ENCODE measurements around the gene RNF223. TPM values are rescaled to one million over a fixed set of nuclear protein-coding genes. Genes with fewer than 3 reads are reported as not detected.

RNF223 gene
- polyA plus RNA-seq, 1 donor = 0.08 TPM

- no peak for DNase-seq (ENCODE audit: low read depth)
These were observed 46.3 kb downstream of the RNF223 start for GRCh38 chr1:1027791-1028190.

DNA sequence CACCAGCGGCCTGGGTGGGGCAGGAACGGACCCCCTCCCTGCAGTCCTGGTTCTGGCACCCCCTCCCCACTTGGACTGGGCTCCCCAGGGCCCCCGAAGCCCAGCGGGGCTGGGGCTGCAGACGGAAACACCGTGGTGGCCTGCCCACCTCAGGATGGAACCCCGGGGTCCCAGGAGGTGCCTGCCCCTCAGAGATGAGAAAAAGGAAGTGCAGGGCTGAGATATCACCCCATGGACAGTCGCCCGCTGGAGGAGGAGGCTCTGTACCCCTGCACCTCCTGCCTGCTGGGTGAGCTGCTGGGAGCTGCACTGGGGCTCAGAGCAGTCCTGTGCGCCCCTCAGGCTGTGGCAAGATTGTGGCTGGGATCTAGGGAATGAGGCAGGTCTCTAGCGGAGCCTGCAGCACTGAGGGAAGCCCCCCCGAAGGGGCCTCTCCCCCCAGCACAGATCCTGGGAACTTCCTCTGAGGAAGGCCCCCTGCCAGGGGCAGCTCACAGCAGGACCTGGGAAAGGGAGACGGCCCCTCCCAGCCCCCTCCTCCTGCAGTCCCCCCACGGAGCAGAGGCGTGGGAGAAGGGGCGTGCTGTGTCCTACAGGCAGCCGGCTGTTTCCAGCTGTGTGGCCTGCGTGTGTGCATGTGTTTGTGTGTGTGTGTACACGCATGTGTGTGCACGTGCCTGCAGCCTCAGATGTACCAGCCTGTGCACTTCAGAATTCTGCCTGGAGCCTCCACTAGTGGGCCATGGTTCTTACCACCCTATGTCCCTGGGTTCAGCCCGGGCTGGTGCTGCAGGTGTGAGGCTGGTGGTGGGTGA is 47.3 kb downstream of the RNF223 start:
- DNase-seq (ENCODE audit: low read depth) = no peak

GRCh38 chr1:1025730-1026129 is 48.4 kb downstream of the RNF223 start:
- DNase-seq (ENCODE audit: low read depth) = no peak

DNA sequence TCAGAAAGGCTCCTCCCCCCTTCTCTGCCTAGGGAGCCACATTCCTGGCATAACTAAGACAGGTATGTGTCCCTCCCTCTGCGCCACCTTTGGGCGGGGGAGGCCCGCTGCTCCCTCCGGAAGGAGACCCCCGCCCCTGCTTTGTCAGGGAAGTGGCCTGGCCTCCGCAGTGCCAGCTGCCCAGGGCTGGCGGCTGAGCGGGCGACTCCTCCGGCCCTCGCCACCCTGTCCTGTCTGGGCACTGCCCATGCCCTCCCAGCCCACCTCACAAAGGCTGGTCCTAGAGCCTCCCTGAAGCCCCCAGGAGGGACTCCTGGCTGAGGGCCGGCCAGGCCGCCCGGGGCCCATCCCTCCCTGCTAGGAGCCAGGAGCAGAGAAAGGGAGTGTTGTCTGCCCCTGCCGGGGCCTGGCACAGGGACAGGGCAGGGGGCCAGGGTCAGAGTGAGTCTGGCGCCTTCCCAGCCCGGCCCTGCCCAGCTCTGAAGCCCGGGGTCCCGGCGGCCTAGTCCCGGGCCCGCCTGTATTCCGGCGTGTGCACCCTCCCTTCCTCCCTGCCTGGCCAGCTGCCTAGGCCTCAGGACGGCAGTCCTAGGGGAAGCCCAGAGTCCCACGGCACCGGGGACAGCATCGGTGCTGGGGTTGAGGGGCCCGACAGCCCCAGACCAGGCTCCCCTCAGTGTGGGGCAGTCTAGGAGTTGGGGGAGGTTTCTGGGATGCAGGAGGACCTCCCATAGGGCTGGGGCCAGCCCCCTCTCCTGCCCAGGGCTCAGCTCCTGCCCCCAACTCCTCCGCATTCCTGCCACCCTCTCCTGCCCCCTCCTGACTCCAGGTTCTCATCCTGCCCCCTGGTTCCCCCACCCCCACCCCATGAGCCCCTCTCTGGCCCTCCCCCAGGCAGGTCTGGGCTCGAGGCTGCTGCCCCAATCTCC is 49.1 kb downstream of the RNF223 start:
- DNase-seq (ENCODE audit: low read depth) = no peak

DNA sequence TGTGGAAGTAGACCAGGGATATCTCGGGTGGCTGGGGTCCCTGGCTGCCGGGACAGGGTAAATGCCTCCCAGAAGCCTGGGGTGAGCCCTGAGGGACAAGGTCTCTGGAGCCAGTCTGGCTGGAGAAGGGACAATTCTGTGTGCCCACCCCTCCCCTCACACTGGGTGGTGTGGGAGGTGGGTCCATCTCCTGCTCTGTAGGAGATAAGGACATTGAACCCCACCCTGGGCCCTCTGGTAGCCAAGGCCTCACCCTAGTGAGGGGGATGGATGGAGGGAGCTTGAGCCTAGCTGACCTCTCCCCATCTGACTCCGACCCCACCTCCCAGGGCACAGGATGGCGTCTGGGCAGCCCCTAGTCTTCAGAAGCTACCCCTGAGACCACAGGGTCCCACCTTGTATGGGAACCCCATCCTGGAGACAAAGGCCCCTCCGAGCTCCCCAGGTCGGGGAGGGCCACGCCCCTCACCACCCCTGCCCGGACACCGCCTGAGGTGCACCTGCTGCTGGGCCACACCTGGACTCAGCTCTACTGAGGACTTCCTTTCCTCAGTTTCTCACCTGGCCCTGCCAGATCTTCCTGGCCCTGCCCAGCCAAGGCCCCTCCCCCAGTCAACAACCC is 49.8 kb downstream of the RNF223 start:
- DNase-seq (ENCODE audit: low read depth) = no peak

- no peak for DNase-seq (ENCODE audit: low read depth)
These were observed 50.4 kb downstream of the RNF223 start for GRCh38 chr1:1023700-1024099.

DNA sequence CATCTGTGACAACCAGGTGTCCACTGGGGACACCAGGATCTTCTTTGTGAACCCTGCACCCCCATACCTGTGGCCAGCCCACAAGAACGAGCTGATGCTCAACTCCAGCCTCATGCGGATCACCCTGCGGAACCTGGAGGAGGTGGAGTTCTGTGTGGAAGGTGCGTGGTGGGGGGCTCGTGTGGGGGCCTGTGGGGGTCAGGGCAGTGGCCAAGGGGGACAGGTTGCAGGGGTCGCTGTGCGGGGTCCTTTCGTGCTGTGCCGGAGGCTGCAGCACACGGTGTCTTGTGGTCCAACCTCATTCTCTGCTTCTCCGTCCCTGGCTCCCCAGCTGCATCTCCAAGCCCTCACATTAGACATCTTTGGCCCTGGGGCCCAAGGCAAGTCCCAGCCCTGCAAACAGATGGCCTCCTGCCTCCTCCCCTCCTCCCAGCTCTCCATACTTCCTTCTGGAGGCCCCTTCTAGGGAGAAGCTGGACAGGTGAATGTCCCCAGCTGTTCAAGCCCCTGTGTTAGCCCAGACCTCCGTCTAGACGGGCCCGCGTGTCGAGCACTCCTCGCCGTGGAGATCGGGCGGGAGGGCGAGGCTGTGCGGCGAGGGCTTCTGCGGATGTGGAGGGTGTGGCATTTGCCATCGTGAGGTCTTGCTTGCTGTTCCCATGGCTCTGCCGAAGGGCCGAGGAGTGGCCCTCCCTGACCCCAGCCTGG is 51.6 kb downstream of the RNF223 start:
- no peak for DNase-seq (ENCODE audit: low read depth)

GRCh38 chr1:1021920-1022259 is 52.2 kb downstream of the RNF223 start:
- no peak for DNase-seq (ENCODE audit: low read depth)

DNA sequence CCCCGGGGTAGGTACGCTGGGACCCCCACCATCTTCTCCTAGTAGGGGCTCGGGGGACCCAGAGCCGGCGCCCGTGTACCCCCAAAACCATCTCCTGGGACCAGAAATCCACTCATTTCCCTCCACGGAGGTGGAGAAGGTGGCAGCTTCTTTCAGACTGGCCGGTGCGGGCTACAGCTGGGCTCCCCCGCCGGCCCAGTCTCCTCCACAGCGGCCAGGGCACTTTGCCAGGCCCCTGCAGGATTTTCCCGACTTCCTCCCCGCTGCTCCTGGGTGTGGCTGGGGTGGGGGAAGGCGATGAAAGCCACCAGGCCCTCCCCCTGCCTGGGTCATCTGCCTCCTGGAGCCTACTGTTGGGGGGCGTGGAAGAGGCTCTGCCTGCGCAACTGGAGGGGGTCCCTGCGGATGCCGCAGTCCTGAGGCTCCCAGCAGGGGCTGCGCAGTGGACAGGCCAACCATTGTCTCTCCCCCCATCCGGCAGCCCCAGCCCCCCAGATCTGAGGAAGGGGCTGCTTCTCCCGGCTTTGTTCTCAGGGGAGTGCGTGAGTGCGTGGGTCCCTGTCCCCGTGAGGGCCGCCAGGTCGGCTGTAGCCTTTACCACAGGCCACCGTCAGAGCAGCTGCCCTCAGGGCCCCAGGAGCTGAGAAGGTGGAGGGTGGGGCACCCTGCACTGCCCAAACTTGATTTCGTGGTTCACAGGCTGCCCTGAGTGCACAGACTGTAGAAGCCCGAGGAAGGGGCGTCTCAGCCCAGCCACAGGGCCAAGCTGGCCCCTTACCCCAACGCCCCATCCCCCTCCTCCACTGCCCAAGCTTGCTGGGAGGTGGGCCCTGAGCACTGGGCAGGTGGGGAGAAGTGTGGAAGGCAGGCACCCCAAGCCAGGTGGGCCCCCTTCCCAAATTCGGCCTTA is 52.8 kb downstream of the RNF223 start:
- no peak for DNase-seq (ENCODE audit: low read depth)

Other genes with a start within 250 kb of the RNF223 start
- gene SAMD11, start 150.4 kb downstream of the RNF223 start, polyA plus RNA-seq (ENCODE audit: insufficient read length) = 5.6 TPM
- 43.6 TPM for gene NOC2L, start 115.0 kb downstream of the RNF223 start, polyA plus RNA-seq (ENCODE audit: insufficient read length)
- 6.3 TPM for gene KLHL17, start 113.7 kb downstream of the RNF223 start, polyA plus RNA-seq (ENCODE audit: insufficient read length)
- gene PLEKHN1, start 107.8 kb downstream of the RNF223 start, polyA plus RNA-seq (ENCODE audit: insufficient read length) = 0.08 TPM
- gene PERM1, start 92.2 kb downstream of the RNF223 start, polyA plus RNA-seq (ENCODE audit: insufficient read length) = 3.3 TPM
- gene HES4, start 74.2 kb downstream of the RNF223 start, polyA plus RNA-seq (ENCODE audit: insufficient read length) = 19.9 TPM
- gene ISG15, start 60.8 kb downstream of the RNF223 start, polyA plus RNA-seq (ENCODE audit: insufficient read length) = 6.2 TPM
- gene AGRN, start 54.2 kb downstream of the RNF223 start, polyA plus RNA-seq (ENCODE audit: insufficient read length) = 37.5 TPM
- 6.4 TPM for gene C1orf159, start 41.8 kb upstream of the RNF223 start, polyA plus RNA-seq (ENCODE audit: insufficient read length)
- gene TTLL10, start 99.6 kb upstream of the RNF223 start, polyA plus RNA-seq (ENCODE audit: insufficient read length) = 0.35 TPM
- gene TNFRSF18, start 132.3 kb upstream of the RNF223 start, polyA plus RNA-seq (ENCODE audit: insufficient read length) = 6.1 TPM
- 3.2 TPM for gene TNFRSF4, start 139.8 kb upstream of the RNF223 start, polyA plus RNA-seq (ENCODE audit: insufficient read length)
- 88.6 TPM for gene SDF4, start 157.7 kb upstream of the RNF223 start, polyA plus RNA-seq (ENCODE audit: insufficient read length)
- gene B3GALT6, start 157.9 kb upstream of the RNF223 start, polyA plus RNA-seq (ENCODE audit: insufficient read length) = 16.3 TPM
- 4.8 TPM for gene C1QTNF12, start 172.4 kb upstream of the RNF223 start, polyA plus RNA-seq (ENCODE audit: insufficient read length)
- 38.8 TPM for gene UBE2J2, start 199.5 kb upstream of the RNF223 start, polyA plus RNA-seq (ENCODE audit: insufficient read length)
- 5.5 TPM for gene SCNN1D, start 206.1 kb upstream of the RNF223 start, polyA plus RNA-seq (ENCODE audit: insufficient read length)
- 44.6 TPM for gene ACAP3, start 233.6 kb upstream of the RNF223 start, polyA plus RNA-seq (ENCODE audit: insufficient read length)
- gene PUSL1, start 234.3 kb upstream of the RNF223 start, polyA plus RNA-seq (ENCODE audit: insufficient read length) = 5.9 TPM

Measured in forelimb muscle (tissue), 1 donor.